ENCODE measurements around the gene PPP2R5D. TPM values are rescaled to one million over a fixed set of nuclear protein-coding genes. Genes with fewer than 3 reads are reported as not detected.

Gene PPP2R5D
- total and polyA plus RNA-seq, 9 of the 15 experiments (the other 6 are each of a cell fraction or from before 2014, with no cell fraction given) = 1.3 to 96.1 (median 38.4) TPM

DNA sequence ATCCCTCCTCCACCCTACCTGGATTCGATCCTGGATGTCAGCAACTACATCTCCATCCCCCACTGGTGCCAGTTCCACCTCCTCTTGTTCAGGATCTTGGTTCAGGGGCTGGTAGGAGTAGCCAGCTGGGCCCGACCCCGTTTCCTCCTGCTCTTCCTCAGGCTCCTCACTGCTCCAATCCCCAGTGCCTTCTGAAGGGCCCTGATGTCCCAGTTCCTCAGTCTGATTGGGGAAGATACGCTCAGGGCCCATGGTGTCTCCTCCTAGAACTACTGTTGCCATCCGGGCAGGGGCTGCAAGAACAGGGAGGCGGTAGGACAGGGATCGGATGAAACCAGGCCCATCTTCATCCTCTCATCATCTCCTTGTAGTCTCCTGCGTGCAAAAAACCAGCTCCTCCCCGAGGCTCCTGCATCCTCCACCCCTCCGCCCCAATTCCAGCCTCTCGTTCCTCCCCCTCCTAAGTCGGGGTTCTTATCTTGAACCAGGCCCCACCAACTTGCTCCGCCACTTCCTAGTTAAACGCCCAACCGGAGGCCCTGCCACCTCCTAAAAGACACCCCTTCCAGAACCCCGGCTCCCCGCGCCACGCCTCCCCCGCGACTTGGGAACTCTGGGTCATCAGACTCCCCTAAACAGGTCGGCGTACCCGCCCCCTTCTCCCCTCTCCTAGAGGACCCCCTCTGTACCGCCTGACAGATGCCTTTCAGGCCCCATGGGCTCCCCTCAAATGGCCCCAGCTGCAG, 28.9 kb downstream of the PPP2R5D start (continued):
- TF ChIP-seq, protein P1, sequence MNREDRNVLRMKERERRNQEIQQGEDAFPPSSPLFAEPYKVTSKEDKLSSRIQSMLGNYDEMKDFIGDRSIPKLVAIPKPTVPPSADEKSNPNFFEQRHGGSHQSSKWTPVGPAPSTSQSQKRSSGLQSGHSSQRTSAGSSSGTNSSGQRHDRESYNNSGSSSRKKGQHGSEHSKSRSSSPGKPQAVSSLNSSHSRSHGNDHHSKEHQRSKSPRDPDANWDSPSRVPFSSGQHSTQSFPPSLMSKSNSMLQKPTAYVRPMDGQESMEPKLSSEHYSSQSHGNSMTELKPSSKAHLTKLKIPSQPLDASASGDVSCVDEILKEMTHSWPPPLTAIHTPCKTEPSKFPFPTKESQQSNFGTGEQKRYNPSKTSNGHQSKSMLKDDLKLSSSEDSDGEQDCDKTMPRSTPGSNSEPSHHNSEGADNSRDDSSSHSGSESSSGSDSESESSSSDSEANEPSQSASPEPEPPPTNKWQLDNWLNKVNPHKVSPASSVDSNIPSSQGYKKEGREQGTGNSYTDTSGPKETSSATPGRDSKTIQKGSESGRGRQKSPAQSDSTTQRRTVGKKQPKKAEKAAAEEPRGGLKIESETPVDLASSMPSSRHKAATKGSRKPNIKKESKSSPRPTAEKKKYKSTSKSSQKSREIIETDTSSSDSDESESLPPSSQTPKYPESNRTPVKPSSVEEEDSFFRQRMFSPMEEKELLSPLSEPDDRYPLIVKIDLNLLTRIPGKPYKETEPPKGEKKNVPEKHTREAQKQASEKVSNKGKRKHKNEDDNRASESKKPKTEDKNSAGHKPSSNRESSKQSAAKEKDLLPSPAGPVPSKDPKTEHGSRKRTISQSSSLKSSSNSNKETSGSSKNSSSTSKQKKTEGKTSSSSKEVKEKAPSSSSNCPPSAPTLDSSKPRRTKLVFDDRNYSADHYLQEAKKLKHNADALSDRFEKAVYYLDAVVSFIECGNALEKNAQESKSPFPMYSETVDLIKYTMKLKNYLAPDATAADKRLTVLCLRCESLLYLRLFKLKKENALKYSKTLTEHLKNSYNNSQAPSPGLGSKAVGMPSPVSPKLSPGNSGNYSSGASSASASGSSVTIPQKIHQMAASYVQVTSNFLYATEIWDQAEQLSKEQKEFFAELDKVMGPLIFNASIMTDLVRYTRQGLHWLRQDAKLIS (CRISPR knock-in tag; IDR thresholded peaks at IDR 0.05) = no peak
- TF ChIP-seq SRSF9 (IDR thresholded peaks at IDR 0.05; ENCODE audit: borderline replicate concordance, low read depth, low read length) (no peak), NFE2L1 (tag; IDR thresholded peaks at IDR 0.05; ENCODE audit: borderline replicate concordance, low read depth) (no peak), TAF1 (IDR thresholded peaks at IDR 0.05; ENCODE audit: control insufficient read depth, extremely low read depth, insufficient read depth, low read length, severe bottlenecking) (no peak), GATAD2A (IDR thresholded peaks at IDR 0.05) (no peak), SMARCE1 (IDR thresholded peaks at IDR 0.05) (0 out of 2 replicates have a peak, but pooled peaks have one; percentile 59), FOXJ2 (tag; IDR thresholded peaks at IDR 0.05) (0 out of 2 replicates have a peak, but pooled peaks have one; percentile 45), DLX4 (CRISPR knock-in tag; IDR thresholded peaks at IDR 0.05) (no peak), ZBTB17 (CRISPR knock-in tag; IDR thresholded peaks at IDR 0.05) (no peak), HDAC1 (IDR thresholded peaks at IDR 0.05) (peak in 1 of 2 experiments; percentile 86; a peak in 2 of 4 replicates), TCF3 (CRISPR knock-in tag; IDR thresholded peaks at IDR 0.05) (no peak), ADNP (tag; IDR thresholded peaks at IDR 0.05) (no peak), CBFA2T3 (IDR thresholded peaks at IDR 0.05) (0 out of 2 replicates have a peak, but pooled peaks have one; percentile 15), ZKSCAN1 (IDR thresholded peaks at IDR 0.05; ENCODE audit: low read depth, low read length) (no peak), BRD9 (IDR thresholded peaks at IDR 0.05; ENCODE audit: low read depth, partially characterized antibody) (no peak), BRF1 (IDR thresholded peaks at IDR 0.05; ENCODE audit: borderline replicate concordance, extremely low read depth, insufficient read length) (no peak), DMBX1 (CRISPR knock-in tag; IDR thresholded peaks at IDR 0.05; ENCODE audit: borderline replicate concordance) (no peak), ZNF347 (CRISPR knock-in tag; IDR thresholded peaks at IDR 0.05; ENCODE audit: low read depth) (no peak)
- TF ChIP-seq, protein P2, sequence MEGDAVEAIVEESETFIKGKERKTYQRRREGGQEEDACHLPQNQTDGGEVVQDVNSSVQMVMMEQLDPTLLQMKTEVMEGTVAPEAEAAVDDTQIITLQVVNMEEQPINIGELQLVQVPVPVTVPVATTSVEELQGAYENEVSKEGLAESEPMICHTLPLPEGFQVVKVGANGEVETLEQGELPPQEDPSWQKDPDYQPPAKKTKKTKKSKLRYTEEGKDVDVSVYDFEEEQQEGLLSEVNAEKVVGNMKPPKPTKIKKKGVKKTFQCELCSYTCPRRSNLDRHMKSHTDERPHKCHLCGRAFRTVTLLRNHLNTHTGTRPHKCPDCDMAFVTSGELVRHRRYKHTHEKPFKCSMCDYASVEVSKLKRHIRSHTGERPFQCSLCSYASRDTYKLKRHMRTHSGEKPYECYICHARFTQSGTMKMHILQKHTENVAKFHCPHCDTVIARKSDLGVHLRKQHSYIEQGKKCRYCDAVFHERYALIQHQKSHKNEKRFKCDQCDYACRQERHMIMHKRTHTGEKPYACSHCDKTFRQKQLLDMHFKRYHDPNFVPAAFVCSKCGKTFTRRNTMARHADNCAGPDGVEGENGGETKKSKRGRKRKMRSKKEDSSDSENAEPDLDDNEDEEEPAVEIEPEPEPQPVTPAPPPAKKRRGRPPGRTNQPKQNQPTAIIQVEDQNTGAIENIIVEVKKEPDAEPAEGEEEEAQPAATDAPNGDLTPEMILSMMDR (IDR thresholded peaks at IDR 0.05 in 2 of 3, conservative IDR thresholded peaks at IDR 0.05 in 1 of 3; ENCODE audit: insufficient read depth in 2 of 3, low read depth in 1 of 3, low read length in 3 of 3) = peak in 1 of 3 experiments; percentile 5; a peak in 1 of 6 replicates

All from K562 (cell line).